NOMO-1 (cell line): ENCODE measurements around the gene GRIK4.
"Not testable (repeated sequence)": the region's sequence is repeated elsewhere in the genome, so short reads cannot be mapped to it uniquely, and the experiment has no call there.

Experiments used
- DNase-seq, 2 experiments: peaks; one replicate each; lab custom pipeline; 2025; ENCODE audit not compliant: unreplicated experiment in 2 of 2; lab: John Stamatoyannopoulos, UW

Gene GRIK4

DNA sequence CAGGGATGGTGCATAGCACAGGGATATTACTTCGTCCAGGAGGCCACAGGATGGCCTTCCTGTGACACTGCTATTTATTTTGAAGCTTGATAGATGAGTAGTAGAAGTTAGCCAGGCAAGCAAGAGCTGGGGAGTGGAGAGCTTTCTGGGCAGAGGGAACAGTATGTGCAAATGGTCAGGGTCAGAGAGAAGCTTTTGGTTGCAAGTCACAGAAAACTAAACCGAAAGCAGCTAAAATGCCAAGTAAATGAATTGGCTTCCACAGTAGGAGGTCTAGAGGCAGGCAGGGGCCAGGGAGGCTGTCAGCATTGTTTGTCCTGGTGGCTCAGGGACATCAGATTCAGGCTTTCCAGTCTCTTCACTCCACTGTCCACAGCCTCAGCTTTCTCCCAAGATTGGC is 247.5 kb downstream of the GRIK4 start:
- DNase-seq = no peak

GRCh38 chr11:120765710-120766109 is 254.2 kb downstream of the GRIK4 start:
- DNase-seq = not testable (repeated sequence)

GRCh38 chr11:120766318-120766717 is 254.8 kb downstream of the GRIK4 start:
- DNase-seq = no peak

DNA sequence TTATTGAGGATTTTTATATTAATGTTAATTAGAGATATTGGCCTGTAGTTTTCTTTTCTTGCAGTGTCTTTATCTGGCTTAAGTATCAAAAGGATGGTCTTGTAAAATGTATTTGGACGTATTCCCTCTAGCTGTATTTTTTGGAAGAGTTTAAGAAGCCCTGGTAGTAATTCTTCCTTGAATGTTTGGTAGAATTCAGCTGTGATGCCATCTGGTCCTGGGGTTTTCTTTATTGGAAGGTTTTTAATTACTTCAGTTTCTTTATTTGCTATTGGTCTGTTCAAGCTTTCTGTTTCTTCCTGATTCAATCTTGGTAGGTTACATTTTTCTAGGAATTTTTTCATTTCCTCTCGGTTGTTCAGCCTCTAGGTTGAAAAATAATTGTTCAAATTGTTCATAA is 257.4 kb downstream of the GRIK4 start:
- DNase-seq = no peak

GRCh38 chr11:120769906-120770305 is 258.4 kb downstream of the GRIK4 start:
- no peak for DNase-seq

GRCh38 chr11:120771551-120772060 is 260.1 kb downstream of the GRIK4 start:
- no peak for DNase-seq

GRCh38 chr11:120773501-120774031 is 262.0 kb downstream of the GRIK4 start:
- no peak for DNase-seq

GRCh38 chr11:120774591-120775386 is 263.2 kb downstream of the GRIK4 start:
- no peak for DNase-seq

DNA sequence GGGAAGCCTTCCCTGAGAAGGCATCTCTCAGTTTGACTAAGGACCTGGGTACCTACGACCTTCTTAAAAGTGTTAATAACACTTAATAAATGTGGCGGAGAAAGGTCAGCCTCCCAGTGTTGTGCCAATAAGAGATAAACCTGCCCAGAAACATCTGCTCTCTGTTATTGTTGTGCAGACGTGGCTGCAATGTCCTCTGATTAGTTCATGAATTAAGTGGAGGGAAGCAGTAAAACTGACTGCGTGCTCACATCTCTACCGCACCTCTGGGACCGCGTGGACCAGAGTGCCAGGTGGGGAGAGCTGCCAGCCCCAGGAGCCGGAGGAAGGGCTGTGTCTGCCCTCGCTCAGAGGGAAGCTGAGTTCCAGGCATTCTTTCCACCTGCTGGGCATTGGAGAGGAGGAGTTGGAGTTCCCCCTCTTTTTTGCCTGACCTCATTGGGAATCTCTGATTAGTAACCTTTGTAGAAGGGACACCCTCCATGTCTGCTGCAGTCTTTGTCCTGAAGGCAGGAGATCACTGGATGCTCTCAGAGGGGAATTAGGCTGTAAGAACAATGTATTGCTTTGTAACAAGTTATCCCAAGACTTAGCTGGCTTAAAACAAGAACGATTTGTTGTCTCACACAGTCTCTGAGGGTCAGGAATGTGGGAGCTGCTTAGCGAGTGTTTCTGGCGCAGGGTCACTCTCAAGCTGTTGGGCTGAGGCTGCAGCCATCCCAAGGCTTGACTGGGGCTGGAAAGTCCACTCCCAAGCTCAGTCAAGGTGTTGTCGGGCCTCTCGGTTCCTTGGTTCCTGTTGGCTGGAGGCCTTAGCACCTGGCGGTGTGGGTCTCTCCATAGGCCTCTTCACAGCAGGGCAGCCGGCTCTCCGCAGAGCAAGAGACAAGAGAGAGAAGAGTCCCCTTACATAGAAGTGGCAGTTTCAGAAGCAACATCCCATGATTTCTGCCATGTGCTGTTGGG is 264.7 kb downstream of the GRIK4 start:
- DNase-seq = no peak

DNA sequence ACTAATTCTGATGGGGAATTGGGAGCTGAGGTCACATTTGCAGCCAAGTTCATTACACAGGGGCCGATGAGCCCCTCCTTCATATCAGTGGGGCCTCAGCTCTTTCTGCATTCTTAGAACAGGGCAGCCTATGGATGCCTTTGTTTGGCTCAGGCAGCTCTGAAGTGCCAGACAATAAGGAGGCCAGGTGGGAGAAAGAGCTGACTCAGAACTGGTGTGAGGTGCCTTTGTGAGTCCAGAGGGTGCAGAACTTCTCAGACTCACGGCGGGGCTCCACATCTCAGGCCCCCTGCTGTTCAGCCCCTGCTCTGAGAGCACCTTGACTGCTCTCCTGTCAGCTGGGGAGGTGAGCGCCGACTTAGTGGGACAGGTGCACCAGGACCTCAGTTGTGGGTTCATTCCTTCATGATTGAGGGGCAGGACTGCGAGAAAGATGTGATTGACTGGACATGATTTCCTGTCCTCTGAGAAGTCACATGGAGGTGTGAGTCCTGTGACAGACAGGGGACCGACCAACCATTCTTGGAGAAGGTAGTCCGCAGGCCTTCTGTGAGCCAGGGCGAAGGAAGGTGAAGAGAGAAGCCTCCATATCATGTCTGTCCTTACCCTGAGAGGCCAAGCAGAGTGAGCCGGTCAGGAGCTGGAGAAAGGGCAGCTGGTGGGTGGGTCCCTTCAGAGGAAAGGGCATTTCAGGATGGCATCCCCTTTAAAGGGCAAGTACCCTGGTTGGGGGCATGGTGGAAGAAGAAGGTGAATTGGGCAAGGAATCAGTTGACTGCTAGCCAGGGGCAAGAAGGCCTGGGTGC is 267.3 kb downstream of the GRIK4 start:
- DNase-seq = no peak

DNA sequence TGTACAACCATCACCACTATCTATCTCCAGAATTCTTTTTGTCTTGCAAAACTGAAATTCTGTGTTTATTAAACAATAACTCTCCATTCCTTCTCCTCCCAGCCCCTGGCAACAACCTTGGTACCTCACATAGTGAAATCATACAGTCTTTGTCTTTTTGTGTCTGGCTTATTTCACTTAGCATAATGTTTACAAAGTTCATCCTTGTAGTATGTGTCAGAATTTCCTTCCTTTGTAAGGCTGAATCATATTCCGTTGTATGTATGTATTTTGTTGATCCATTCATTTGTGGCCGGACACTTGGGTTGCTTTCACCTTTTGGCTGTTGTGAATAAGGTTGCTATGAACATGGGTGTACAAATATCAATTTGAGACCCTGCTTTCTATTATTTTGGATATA is 268.7 kb downstream of the GRIK4 start:
- no peak for DNase-seq

DNA sequence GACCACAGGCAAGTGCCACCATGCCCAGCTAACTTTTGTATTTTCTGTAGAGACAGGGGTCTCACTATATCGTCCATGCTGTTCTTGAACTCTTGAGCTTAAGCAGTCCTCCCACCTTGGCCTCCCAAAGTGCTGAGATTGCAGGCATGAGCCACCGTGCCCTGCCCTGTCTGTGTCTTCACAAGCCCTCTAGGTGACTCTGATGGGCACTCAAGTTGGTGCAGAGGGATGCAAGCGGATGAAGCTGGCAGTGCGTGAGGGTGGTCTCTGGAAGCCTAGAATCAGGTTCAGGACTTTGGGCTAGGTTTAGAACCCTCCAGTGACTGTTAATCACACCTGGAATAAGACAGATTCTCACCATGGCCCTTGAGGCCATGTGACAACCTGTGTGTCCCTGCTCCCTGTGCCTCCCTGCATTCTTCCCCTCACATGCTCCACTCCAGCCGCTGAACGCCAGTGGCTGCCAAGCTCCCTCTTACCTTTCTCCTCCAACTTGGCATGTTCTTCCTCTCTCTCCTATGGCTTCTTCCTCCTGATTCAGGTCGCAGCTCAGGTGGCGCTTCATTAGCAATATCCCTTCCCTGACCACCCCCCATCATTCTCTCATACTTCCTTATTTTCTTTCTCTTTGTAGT is 270.1 kb downstream of the GRIK4 start:
- no peak for DNase-seq

GRCh38 chr11:120784566-120785251 is 273.2 kb downstream of the GRIK4 start:
- DNase-seq = no peak

DNA sequence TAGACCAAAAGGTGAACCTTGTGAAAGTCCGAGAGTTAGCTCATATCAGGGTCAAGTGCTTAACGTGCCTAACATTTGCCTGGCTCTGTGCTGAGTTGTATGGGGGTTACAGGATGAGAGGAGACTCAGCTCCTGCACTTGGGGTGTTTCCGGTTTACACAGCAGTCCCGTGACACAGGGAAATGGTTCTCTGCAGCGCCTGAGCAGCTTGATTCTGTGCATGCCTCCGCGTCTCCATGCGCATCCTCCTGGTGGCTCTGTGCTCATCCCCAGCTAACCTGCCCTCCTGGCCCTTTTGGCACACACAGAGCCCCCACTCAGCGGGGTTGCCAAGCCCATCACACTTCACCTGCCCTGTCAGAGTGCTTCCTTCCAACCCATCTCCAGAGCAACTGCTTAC is 274.0 kb downstream of the GRIK4 start:
- no peak for DNase-seq

DNA sequence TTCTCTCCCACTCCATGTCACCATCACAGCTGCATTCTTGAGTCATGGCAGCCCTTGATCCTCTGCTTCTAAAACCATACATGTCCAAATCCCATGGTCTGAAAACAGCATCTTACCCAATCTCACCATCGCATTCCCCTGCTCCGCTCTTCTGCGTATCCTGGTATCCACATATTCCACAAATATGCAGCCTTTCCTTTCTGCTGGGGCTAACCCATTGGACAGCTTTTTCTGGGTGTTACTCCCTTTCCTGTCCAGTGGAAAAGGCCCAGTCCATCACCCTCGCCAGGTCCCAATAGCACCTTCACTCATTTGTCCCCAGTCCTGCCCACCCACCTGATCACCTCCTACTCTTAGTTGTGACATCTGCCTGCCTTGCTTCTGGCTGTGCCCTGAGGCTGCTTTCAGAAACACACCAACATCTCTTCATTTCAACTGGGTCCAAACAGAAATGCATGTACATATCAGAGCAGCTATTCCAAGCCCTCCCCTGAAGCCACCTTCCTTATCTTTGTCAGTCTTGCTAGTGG is 274.7 kb downstream of the GRIK4 start:
- no peak for DNase-seq

GRCh38 chr11:120787224-120787623 is 275.7 kb downstream of the GRIK4 start:
- not testable (repeated sequence) for DNase-seq

GRCh38 chr11:120789391-120789790 is 277.8 kb downstream of the GRIK4 start:
- DNase-seq = no peak

- DNase-seq = no peak
These were observed 280.8 kb downstream of the GRIK4 start for GRCh38 chr11:120792306-120792705.

GRCh38 chr11:120793150-120793549 is 281.6 kb downstream of the GRIK4 start:
- DNase-seq = no peak
